Prostate gland (tissue), 2 donors: Measurements from ENCODE around the gene FADS1.

Source experiments
- CTCF ChIP-seq, 4 experiments: fragments of 200-600 bp in 2 of 4; fragments of 450-650 bp in 2 of 4; sonication (generic) in 2 of 4; IDR thresholded peaks; 1 replicate in 3 of 4; 2 replicates in 1 of 4; pipeline ENCODE4 v1.5.1; 2016 to 2019; ENCODE audit warnings: antibody characterized with exemption in 4 of 4, mild to moderate bottlenecking in 2 of 4, moderate library complexity in 2 of 4
- POLR2A ChIP-seq: fragments of 450-650 bp; IDR thresholded peaks from one replicate; pipeline ENCODE4 v1.6.1; 2016; ENCODE audit warnings: antibody characterized with exemption, mild to moderate bottlenecking

- no peak for TF ChIP-seq POLR2A
- no peak for TF ChIP-seq CTCF (IDR thresholded peaks at IDR 0.05)
Measured at GRCh38 chr11:61832207-61832606, 15.4 kb upstream of the FADS1 start.
